Omental fat pad (tissue), 4 donors: ENCODE data around the gene RFXANK. TPM values are rescaled to one million over a fixed set of nuclear protein-coding genes. Genes with fewer than 3 reads are reported as not detected.
"Not testable (repeated sequence)": the region's sequence is repeated elsewhere in the genome, so short reads cannot be mapped to it uniquely, and the experiment has no call there.

Source experiments
- ATAC-seq: fragments of 150-250 bp; one replicate; pipeline ENCODE4 v1.9.1; 2016; ENCODE audit warnings: mild to moderate bottlenecking, moderate library complexity; ENCODE audit not compliant: low FRiP score
- DNase-seq: peaks from one replicate; pipeline ENCODE4 v3.0.0-alpha.2; 2019; ENCODE audit warnings: low spot score
- CTCF ChIP-seq, 3 donors: fragments of 450-650 bp; IDR thresholded peaks; one replicate each; pipeline ENCODE4 v1.5.1; 2016 to 2017; ENCODE audit warnings: antibody characterized with exemption in 3 of 3, mild to moderate bottlenecking in 3 of 3, moderate library complexity in 2 of 3
- total RNA-seq, 4 donors: library from RNA; depleted of rRNA; stranded (reverse); fragments of >200 nt; gene quantifications; one replicate each; pipeline ENCODE4 v1.1.0, GENCODE V29; 2016

RFXANK gene
- 10 to 100 TPM; 31.2 to 46.8 (median 42.3) TPM for total RNA-seq

DNA sequence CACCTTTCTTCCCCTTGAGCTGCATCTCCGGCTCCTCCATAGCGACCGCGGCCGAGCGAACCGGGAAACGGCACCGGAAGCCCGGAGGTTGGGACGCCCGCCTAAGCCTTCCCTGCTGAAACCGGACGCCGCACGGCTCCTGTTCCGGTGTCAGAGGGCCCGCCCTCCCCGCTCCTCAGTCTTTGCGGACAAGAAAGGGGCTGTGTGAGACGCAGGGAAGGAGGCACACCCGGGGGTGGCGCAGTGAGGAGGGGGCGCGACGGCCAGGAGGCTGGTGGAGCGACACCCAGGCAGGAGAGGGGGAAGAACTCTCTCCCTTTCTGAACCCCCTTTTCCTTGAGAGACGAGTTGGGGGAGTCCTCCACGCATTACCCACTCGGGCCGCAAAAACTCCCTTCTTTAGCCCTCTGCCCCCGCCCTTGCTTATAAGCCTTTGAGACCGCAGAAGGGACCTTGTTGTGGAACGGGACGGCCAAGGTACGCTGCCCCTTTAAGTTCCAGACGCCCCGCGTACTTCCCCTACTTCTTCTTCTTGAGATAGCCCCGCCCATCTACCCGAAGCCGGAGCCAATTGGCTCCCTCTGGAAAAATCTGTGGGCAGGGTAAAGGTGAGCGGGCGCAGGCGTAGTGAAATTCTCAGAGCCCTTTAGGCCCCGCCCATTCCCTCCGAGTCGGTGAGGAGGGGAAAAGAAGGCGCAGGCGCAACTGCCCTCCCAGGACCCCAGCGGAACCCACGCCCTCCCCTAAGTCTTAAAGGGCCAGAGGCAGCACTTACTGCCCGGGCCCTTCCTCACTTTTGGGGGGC, at the start of gene RFXANK, which contains the start of gene BORCS8:
Gene RFXANK (plus strand): TSS at position 181 of the 805 bp plus-strand sequence. CDS start 1,689 bp downstream, outside the sequence.
Gene BORCS8 (minus strand): TSS at position 75 of the 805 bp plus-strand sequence. CDS start 35 bp downstream, at position 40.
- DNase-seq (peak; percentile 96), ATAC-seq (peak; percentile 98)
- no peak for TF ChIP-seq CTCF (IDR thresholded peaks at IDR 0.05)

GRCh38 chr19:19142347-19142746, 49.7 kb upstream of the RFXANK start:
- DNase-seq (no peak), ATAC-seq (no peak)
- TF ChIP-seq CTCF (IDR thresholded peaks at IDR 0.05) = no peak

DNA sequence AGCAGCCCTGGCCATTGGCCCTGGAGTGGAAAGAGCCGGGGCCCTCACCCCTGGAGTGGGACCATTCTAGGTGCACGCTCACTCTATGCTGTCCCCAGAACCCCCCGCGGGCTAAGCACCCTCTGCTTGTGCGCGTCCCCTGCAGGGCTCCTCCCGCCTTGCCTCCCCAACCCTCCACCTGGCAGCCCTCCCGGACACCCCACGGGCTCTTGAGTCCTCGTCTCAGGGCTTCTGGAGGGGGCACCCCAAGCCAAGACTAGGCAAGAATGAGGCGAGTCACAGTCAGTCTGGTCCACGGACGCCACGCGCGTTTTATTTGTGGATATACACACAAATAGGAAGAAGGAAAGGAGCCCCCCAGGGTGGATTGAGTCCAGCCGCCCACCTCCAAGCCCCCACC, 46.8 kb upstream of the RFXANK start:
- ATAC-seq = no peak
- no peak for TF ChIP-seq CTCF (IDR thresholded peaks at IDR 0.05)
- DNase-seq = no peak

- TF ChIP-seq CTCF (IDR thresholded peaks at IDR 0.05) = peak in 2 of 3 donors; percentile 65 to 75
- ATAC-seq (peak; percentile 76), DNase-seq (peak; percentile 91)
Measured at GRCh38 chr19:19145684-19146608, 46.1 kb upstream of the RFXANK start.

GRCh38 chr19:19146865-19147264, 45.2 kb upstream of the RFXANK start:
- DNase-seq (no peak), ATAC-seq (no peak)
- no peak for TF ChIP-seq CTCF (IDR thresholded peaks at IDR 0.05)

- DNase-seq (no peak), ATAC-seq (no peak)
- TF ChIP-seq CTCF (IDR thresholded peaks at IDR 0.05) = no peak
Measured at GRCh38 chr19:19147344-19147743, 44.7 kb upstream of the RFXANK start.

- not testable (repeated sequence) for DNase-seq, ATAC-seq
Measured at GRCh38 chr19:19148504-19148903, 43.6 kb upstream of the RFXANK start.
